ENCODE results near the gene DNAH5. TPM values are rescaled to one million over a fixed set of nuclear protein-coding genes. Genes with fewer than 3 reads are reported as not detected.

DNAH5 gene
- total and polyA plus RNA-seq, 10 donors, result 0.02 to 1.5 (median 0.21) TPM

DNA sequence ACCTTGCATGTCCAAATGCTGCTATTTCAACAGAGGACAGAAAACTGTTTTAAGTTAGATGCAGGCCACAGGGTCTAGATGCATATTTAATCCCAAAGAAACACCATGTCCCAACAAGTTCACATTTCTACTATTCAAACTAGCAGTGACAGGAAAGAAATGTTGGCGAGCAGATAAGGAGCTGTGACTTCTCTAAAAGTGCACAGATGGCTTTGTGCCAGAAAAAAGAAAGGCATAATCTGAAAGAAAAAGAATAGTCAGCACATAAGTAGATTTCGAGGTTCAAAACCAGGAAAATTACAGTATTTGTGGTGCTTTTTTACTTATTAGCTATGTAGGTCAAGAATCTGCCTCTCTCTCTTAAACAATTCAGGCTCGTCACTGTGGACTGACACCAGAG, 178.3 kb downstream of the DNAH5 start:
- no peak overlapping the region for H3K4me3 ChIP-seq
- no peaks in the 10 kb centered on the region for H3K9me3 ChIP-seq
- H3K4me1 ChIP-seq, result no peaks in the 10 kb centered on the region
- TF ChIP-seq, protein P1, sequence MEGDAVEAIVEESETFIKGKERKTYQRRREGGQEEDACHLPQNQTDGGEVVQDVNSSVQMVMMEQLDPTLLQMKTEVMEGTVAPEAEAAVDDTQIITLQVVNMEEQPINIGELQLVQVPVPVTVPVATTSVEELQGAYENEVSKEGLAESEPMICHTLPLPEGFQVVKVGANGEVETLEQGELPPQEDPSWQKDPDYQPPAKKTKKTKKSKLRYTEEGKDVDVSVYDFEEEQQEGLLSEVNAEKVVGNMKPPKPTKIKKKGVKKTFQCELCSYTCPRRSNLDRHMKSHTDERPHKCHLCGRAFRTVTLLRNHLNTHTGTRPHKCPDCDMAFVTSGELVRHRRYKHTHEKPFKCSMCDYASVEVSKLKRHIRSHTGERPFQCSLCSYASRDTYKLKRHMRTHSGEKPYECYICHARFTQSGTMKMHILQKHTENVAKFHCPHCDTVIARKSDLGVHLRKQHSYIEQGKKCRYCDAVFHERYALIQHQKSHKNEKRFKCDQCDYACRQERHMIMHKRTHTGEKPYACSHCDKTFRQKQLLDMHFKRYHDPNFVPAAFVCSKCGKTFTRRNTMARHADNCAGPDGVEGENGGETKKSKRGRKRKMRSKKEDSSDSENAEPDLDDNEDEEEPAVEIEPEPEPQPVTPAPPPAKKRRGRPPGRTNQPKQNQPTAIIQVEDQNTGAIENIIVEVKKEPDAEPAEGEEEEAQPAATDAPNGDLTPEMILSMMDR (IDR thresholded peaks at IDR 0.05 in 8 of 11, conservative IDR thresholded peaks at IDR 0.05 in 3 of 11), result no peak
- TF ChIP-seq POLR2AphosphoS5 (IDR thresholded peaks at IDR 0.05) (no peak), POLR2A (IDR thresholded peaks at IDR 0.05) (no peak)
- no peaks in the 10 kb centered on the region for H3K36me3 ChIP-seq
- no peak for DNase-seq
- no peak overlapping the region for H3K27ac ChIP-seq
- intact Hi-C loops (cut with DNase I; ENCODE audit: low total_unique reads), result no loop called here
- no peaks in the 10 kb centered on the region for H3K27me3 ChIP-seq (replicated peaks in 1 of 7)
- 13 to 31% (median 24%) methylated on average over 3 of the region's 3 CpGs for WGBS, 5 donors

DNA sequence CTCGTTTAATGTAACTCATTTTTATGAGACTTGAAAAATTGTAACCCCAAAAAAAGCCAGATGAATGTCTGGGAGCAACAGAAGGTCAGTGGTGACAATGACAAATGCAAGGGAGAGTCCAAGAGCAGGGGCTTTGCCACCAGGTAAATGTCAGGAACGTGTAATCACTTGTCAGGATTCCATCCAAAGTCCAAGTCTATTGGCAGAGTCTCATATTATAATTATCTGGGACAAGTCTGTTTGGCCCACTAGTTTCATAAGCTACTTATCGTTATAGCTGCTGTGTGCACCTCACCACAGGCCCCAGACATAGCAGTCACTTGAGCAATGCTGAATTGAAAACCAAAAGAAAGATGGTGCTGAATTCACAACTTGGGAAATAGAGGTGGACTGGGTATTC, 180.8 kb downstream of the DNAH5 start:
- TF ChIP-seq POLR2A (IDR thresholded peaks at IDR 0.05) (no peak), POLR2AphosphoS5 (IDR thresholded peaks at IDR 0.05) (no peak)
- TF ChIP-seq, protein P1 (IDR thresholded peaks at IDR 0.05 in 8 of 11, conservative IDR thresholded peaks at IDR 0.05 in 3 of 11), result no peak
- WGBS, 5 donors, result 63 to 80% (median 67%) methylated on average over 3 of the region's 3 CpGs
- intact Hi-C loops (cut with DNase I; ENCODE audit: low total_unique reads), result no loop called here

DNA sequence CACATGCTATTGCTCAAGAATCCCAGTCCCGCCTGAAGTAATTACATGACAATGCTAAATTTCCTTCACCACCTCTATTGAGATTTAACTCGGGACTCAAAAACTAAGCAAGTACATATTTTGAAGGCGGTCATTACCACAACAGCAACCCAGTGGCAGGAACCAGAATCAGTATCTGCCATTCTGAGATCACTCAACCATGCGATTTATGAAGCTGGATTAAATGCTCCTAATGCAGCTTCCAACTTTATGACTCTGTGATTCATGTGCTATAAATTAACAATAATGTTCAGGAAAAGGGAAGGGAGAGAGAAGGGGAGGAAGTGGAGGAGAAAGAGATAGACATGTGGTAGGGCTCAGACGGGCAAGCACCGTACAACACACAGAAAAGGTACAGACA, 194.7 kb downstream of the DNAH5 start:
- Histone ChIP-seq H3K27me3 (replicated peaks in 1 of 7) (no peaks in the 10 kb centered on the region), H3K27ac (no peak overlapping the region), H3K4me1 (no peaks in the 10 kb centered on the region), H3K36me3 (no peaks in the 10 kb centered on the region), H3K4me3 (no peak overlapping the region), H3K9me3 (peaks cover 0 to 3% (median 0%) of the 10 kb centered on the region in 8 donors)
- TF ChIP-seq POLR2AphosphoS5 (IDR thresholded peaks at IDR 0.05), result no peak
- TF ChIP-seq POLR2A (IDR thresholded peaks at IDR 0.05), result no peak
- TF ChIP-seq, protein P1 (IDR thresholded peaks at IDR 0.05 in 8 of 11, conservative IDR thresholded peaks at IDR 0.05 in 3 of 11), result no peak
- no peak for DNase-seq
- intact Hi-C loops (cut with DNase I; ENCODE audit: low total_unique reads), result no loop called here
- WGBS, 5 donors, result 24 to 57% (median 48%) methylated on average over 6 of the region's 6 CpGs

More for the DNA sequence above, 180.8 kb downstream of the DNAH5 start:
- no peaks in the 10 kb centered on the region for H3K27me3 ChIP-seq (replicated peaks in 1 of 7)
- H3K36me3 ChIP-seq, result no peaks in the 10 kb centered on the region
- no peak overlapping the region for H3K4me3 ChIP-seq
- DNase-seq, result no peak
- no peaks in the 10 kb centered on the region for H3K4me1 ChIP-seq
- H3K9me3 ChIP-seq, result no peaks in the 10 kb centered on the region
- no peak overlapping the region for H3K27ac ChIP-seq

DNA sequence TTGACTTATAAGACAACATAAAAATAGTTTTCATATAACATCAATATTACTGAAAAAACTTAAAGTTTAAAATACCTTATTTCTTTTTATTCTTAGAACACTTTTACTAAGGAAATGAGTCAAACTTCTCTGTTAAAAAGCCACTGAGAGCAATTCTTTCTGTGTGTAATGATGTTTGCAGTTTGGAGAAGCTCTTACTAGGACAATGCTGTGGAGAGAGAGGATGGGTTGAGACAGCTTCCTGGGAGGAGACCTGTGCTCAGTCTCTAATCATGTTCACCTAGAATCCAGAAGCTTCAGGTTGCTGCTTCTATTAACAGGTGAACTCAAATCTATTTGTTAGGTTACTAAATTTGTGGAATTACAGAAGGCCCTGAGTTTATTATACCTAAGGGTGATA, 198.5 kb downstream of the DNAH5 start:
- TF ChIP-seq, protein P1 (IDR thresholded peaks at IDR 0.05 in 8 of 11, conservative IDR thresholded peaks at IDR 0.05 in 3 of 11), result no peak
- no peak for TF ChIP-seq POLR2AphosphoS5 (IDR thresholded peaks at IDR 0.05)
- no peak for TF ChIP-seq POLR2A (IDR thresholded peaks at IDR 0.05)
- intact Hi-C loops (cut with DNase I; ENCODE audit: low total_unique reads), result no loop called here
- no peak for DNase-seq
- Histone ChIP-seq H3K4me1 (no peaks in the 10 kb centered on the region), H3K4me3 (no peak overlapping the region), H3K9me3 (peaks cover 0 to 3% (median 0%) of the 10 kb centered on the region in 8 donors), H3K27ac (no peak overlapping the region), H3K27me3 (replicated peaks in 1 of 7) (no peaks in the 10 kb centered on the region), H3K36me3 (no peaks in the 10 kb centered on the region)
